Measurements from ENCODE around the gene DHX15. TPM values are rescaled to one million over a fixed set of nuclear protein-coding genes. Genes with fewer than 3 reads are reported as not detected.
A peak's percentile ranks its signal among the peaks of the same experiment; 100 is the strongest.

The DHX15 gene

DNA sequence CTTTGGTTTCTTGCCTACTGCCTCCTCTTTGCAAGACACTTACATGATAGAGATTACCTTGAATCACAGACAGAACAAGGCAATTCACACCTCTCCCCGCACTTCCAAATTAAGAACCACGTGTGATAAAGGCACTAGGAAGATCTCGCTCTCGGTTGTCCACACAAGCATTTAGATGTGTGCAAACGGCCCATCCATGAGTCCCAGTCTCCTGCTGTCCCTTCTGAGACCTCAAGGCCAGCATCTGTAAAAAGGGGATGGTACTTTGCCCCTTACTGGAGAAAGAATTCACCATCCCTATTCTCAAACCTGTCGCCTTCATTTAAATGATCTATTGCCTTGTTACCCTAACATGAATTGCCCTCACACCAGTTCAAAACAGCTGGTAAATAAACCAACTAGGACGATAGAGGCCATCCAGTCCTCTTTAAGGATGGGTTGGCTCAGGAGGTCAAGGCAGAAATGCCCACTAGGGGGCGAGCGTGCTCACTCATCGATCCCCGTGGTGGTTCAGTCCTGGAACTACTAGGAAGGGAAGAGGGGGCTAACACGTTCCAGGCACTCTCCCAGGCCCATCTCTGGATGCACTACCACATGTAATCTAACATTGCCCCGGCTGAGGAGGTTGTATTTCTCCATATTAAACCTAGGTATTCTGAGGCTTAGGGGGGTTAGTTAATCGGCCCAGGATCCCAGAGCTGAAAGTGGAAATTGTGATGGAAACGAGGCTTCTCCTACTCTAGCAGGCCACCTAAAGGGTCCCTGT is 95.8 kb downstream of the DHX15 start:
- H3K36me3 ChIP-seq (ENCODE audit: control insufficient read depth in 1 of 2, insufficient read depth in 2 of 2, low read depth in 1 of 2, low read length in 2 of 2) = no peaks in the 10 kb centered on the region

DNA sequence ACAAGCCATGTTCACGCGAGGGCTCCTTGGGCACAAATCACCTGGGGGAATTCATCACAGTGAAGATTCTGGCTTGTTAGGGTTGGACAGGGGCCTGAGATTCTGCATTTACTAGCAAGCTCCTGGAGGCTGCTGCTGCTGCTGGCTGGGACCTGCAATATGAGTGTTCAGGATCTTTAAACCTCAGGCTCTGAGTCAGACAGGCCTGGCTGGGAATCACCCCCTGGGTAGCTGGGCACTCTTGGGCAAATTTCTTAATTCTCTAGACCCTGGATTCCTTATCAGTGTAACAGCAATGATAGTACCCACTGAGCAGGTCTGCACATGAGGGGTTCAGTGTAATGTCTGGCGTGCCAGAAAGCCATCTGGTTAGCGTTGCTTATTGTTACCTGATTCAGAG is 101.5 kb downstream of the DHX15 start:
- no peak for DNase-seq
- H3K9ac ChIP-seq (ENCODE audit: low read length) = no peak overlapping the region
- H3K36me3 ChIP-seq (ENCODE audit: control insufficient read depth in 1 of 2, insufficient read depth in 2 of 2, low read depth in 1 of 2, low read length in 2 of 2) = no peaks in the 10 kb centered on the region
- no peak overlapping the region for H3K14ac ChIP-seq (ENCODE audit: low read length in 2 of 2)
- H3K4me1 ChIP-seq (ENCODE audit: control insufficient read depth, insufficient read depth, low read depth, low read length) = peaks cover 2% of the 10 kb centered on the region
- no peak overlapping the region for H3K4me2 ChIP-seq (ENCODE audit: low read length, poor library complexity, severe bottlenecking)
- H2BK120ac ChIP-seq (ENCODE audit: low read depth, low read length) = no peak overlapping the region
- H3K27ac ChIP-seq (ENCODE audit: low read length, poor library complexity, severe bottlenecking) = no peak overlapping the region
- H3K18ac ChIP-seq (ENCODE audit: low read depth in 1 of 2, low read length in 2 of 2) = no peak overlapping the region
- H2BK5ac ChIP-seq (ENCODE audit: low read depth, low read length, poor library complexity, severe bottlenecking) = no peak overlapping the region
- no peak overlapping the region for H2BK12ac ChIP-seq (ENCODE audit: low read length in 2 of 2)
- H2AK5ac ChIP-seq (ENCODE audit: low read length, severe bottlenecking) = no peak overlapping the region
- peaks cover 8 to 13% of the 10 kb centered on the region in 2 experiments for H3K27me3 ChIP-seq (ENCODE audit: control insufficient read depth in 1 of 2, insufficient read depth in 1 of 2, low read length in 2 of 2)
- no peak overlapping the region for H3K4me3 ChIP-seq (ENCODE audit: insufficient read depth in 1 of 2, low read depth in 1 of 2, low read length in 2 of 2)
- no peak overlapping the region for H2BK15ac ChIP-seq (ENCODE audit: low read depth, poor library complexity, severe bottlenecking)
- WGBS = 98% methylated on average over 4 of the region's 4 CpGs
- H4K91ac ChIP-seq (ENCODE audit: low read length) = no peak overlapping the region
- no peak overlapping the region for H3K23ac ChIP-seq (ENCODE audit: low read length in 2 of 2)
- H3K9me3 ChIP-seq (ENCODE audit: control insufficient read depth, low read length) = no peaks in the 10 kb centered on the region
- no peak overlapping the region for H2AFZ ChIP-seq (ENCODE audit: low read depth, low read length)
- no peaks in the 10 kb centered on the region for H3K79me1 ChIP-seq (replicated peaks; ENCODE audit: low read length, poor library complexity, severe bottlenecking)
- H3K4ac ChIP-seq (ENCODE audit: low read depth in 1 of 2, low read length in 2 of 2) = no peak overlapping the region
- no peak overlapping the region for H4K8ac ChIP-seq (ENCODE audit: low read length)

More for the DNA sequence above, 95.8 kb downstream of the DHX15 start:
- WGBS = 48% methylated on average over 10 of the region's 15 CpGs
- DNase-seq = peak; percentile 67
- no peak overlapping the region for H2AK5ac ChIP-seq (ENCODE audit: low read length, severe bottlenecking)
- H3K4ac ChIP-seq (ENCODE audit: low read depth in 1 of 2, low read length in 2 of 2) = no peak overlapping the region
- no peak overlapping the region for H3K27ac ChIP-seq (ENCODE audit: low read length, poor library complexity, severe bottlenecking)
- H2BK5ac ChIP-seq (ENCODE audit: low read depth, low read length, poor library complexity, severe bottlenecking) = no peak overlapping the region
- no peaks in the 10 kb centered on the region for H3K9me3 ChIP-seq (ENCODE audit: control insufficient read depth, low read length)
- H2AFZ ChIP-seq (ENCODE audit: low read depth, low read length) = no peak overlapping the region
- H3K14ac ChIP-seq (ENCODE audit: low read length in 2 of 2) = no peak overlapping the region
- H3K4me3 ChIP-seq (ENCODE audit: insufficient read depth in 1 of 2, low read depth in 1 of 2, low read length in 2 of 2) = no peak overlapping the region
- H2BK15ac ChIP-seq (ENCODE audit: low read depth, poor library complexity, severe bottlenecking) = no peak overlapping the region
- no peak overlapping the region for H3K4me2 ChIP-seq (ENCODE audit: low read length, poor library complexity, severe bottlenecking)
- H3K79me1 ChIP-seq (replicated peaks; ENCODE audit: low read length, poor library complexity, severe bottlenecking) = no peaks in the 10 kb centered on the region
- no peak overlapping the region for H3K9ac ChIP-seq (ENCODE audit: low read length)
- H3K23ac ChIP-seq (ENCODE audit: low read length in 2 of 2) = no peak overlapping the region
- H3K18ac ChIP-seq (ENCODE audit: low read depth in 1 of 2, low read length in 2 of 2) = no peak overlapping the region
- no peak overlapping the region for H2BK120ac ChIP-seq (ENCODE audit: low read depth, low read length)
- peaks cover 7 to 8% of the 10 kb centered on the region in 2 experiments for H3K27me3 ChIP-seq (ENCODE audit: control insufficient read depth in 1 of 2, insufficient read depth in 1 of 2, low read length in 2 of 2)
- no peak overlapping the region for H2BK12ac ChIP-seq (ENCODE audit: low read length in 2 of 2)
- H4K91ac ChIP-seq (ENCODE audit: low read length) = no peak overlapping the region
- H4K8ac ChIP-seq (ENCODE audit: low read length) = no peak overlapping the region
- H3K4me1 ChIP-seq (ENCODE audit: control insufficient read depth, insufficient read depth, low read depth, low read length) = no peaks in the 10 kb centered on the region

- no peak overlapping the region for H2BK120ac ChIP-seq (ENCODE audit: low read depth, low read length)
- no peak overlapping the region for H4K8ac ChIP-seq (ENCODE audit: low read length)
- peaks cover 7 to 8% of the 10 kb centered on the region in 2 experiments for H3K27me3 ChIP-seq (ENCODE audit: control insufficient read depth in 1 of 2, insufficient read depth in 1 of 2, low read length in 2 of 2)
- no peaks in the 10 kb centered on the region for H3K36me3 ChIP-seq (ENCODE audit: control insufficient read depth in 1 of 2, insufficient read depth in 2 of 2, low read depth in 1 of 2, low read length in 2 of 2)
- H3K4me1 ChIP-seq (ENCODE audit: control insufficient read depth, insufficient read depth, low read depth, low read length) = peaks cover 11% of the 10 kb centered on the region
- no peak overlapping the region for H3K18ac ChIP-seq (ENCODE audit: low read depth in 1 of 2, low read length in 2 of 2)
- no peak overlapping the region for H3K4ac ChIP-seq (ENCODE audit: low read depth in 1 of 2, low read length in 2 of 2)
- H3K23ac ChIP-seq (ENCODE audit: low read length in 2 of 2) = no peak overlapping the region
- H2AK5ac ChIP-seq (ENCODE audit: low read length, severe bottlenecking) = no peak overlapping the region
- H4K91ac ChIP-seq (ENCODE audit: low read length) = no peak overlapping the region
- 43% methylated on average over 5 of the region's 5 CpGs for WGBS
- no peak overlapping the region for H3K4me2 ChIP-seq (ENCODE audit: low read length, poor library complexity, severe bottlenecking)
- no peaks in the 10 kb centered on the region for H3K9me3 ChIP-seq (ENCODE audit: control insufficient read depth, low read length)
- H2BK5ac ChIP-seq (ENCODE audit: low read depth, low read length, poor library complexity, severe bottlenecking) = no peak overlapping the region
- H3K79me1 ChIP-seq (replicated peaks; ENCODE audit: low read length, poor library complexity, severe bottlenecking) = peaks cover 1% of the 10 kb centered on the region
- no peak overlapping the region for H2BK15ac ChIP-seq (ENCODE audit: low read depth, poor library complexity, severe bottlenecking)
- H3K9ac ChIP-seq (ENCODE audit: low read length) = no peak overlapping the region
- H2AFZ ChIP-seq (ENCODE audit: low read depth, low read length) = no peak overlapping the region
- H3K27ac ChIP-seq (ENCODE audit: low read length, poor library complexity, severe bottlenecking) = no peak overlapping the region
- H3K14ac ChIP-seq (ENCODE audit: low read length in 2 of 2) = no peak overlapping the region
- no peak overlapping the region for H2BK12ac ChIP-seq (ENCODE audit: low read length in 2 of 2)
- DNase-seq = peak; percentile 49
- H3K4me3 ChIP-seq (ENCODE audit: insufficient read depth in 1 of 2, low read depth in 1 of 2, low read length in 2 of 2) = no peak overlapping the region
Observed at GRCh38 chr4:24477919-24478318, 106.4 kb downstream of the DHX15 start.

Small RNA genes lying within 50 kb of the gene (small RNA-seq; reads per million reads assigned to genes)
- gene MIR573 (ENCODE audit: low read depth) (1.7 reads per million), gene RN7SL16P (ENCODE audit: low read depth) (not detected)
